ENCODE results near the gene TALDO1. TPM values are rescaled to one million over a fixed set of nuclear protein-coding genes. Genes with fewer than 3 reads are reported as not detected.

TALDO1 gene
- total and polyA plus RNA-seq, 10 donors, result 108 to 292 (median 208) TPM

DNA sequence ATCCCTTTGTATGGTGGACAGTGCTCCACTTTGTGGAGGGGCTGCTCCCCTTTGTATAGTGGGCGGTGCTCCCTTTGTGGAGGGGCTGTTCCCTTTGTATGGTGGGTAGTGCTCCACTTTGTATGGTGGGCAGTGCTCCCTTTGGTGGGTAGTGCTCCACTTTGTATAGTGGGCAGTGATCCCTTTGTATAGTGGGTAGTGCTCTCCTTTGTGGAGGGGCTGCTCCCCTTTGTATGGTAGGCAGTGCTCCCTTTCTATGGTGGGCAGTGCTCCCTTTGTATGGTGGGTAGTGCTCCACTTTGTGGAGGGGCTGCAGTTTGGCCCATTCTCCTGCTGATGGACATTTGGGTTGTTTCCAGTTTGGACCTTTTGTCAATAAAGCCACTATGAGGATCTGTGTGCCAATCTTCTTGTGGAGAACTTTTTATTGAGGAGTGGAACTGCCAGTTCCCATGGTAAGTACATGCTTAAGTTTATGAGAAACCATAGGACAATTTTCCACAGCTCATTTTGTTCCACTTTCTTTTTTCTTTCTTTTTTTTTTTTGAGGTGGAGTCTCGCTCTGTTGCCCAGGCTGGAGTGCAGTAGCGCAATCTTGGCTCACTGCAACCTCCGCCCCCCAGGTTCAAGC, 4.6 kb upstream of the TALDO1 start:
- Histone ChIP-seq H3K36me3 (no peaks in the 10 kb centered on the region), H3K4me1 (peaks cover 4 to 32% (median 14%) of the 10 kb centered on the region in 6 donors), H3K27me3 (replicated peaks in 1 of 7) (peaks cover 0 to 12% (median 0%) of the 10 kb centered on the region in 7 donors), H3K27ac (no peak overlapping the region), H3K4me3 (no peak overlapping the region), H3K9me3 (no peaks in the 10 kb centered on the region)
- WGBS, 5 donors, result 87 to 97% (median 90%) methylated on average over 4 of the region's 4 CpGs
- intact Hi-C loops (cut with DNase I; ENCODE audit: low total_unique reads), result no loop called here
- no peak for DNase-seq
- TF ChIP-seq POLR2AphosphoS5 (IDR thresholded peaks at IDR 0.05) (no peak), POLR2A (IDR thresholded peaks at IDR 0.05) (no peak)
- TF ChIP-seq, protein P1, sequence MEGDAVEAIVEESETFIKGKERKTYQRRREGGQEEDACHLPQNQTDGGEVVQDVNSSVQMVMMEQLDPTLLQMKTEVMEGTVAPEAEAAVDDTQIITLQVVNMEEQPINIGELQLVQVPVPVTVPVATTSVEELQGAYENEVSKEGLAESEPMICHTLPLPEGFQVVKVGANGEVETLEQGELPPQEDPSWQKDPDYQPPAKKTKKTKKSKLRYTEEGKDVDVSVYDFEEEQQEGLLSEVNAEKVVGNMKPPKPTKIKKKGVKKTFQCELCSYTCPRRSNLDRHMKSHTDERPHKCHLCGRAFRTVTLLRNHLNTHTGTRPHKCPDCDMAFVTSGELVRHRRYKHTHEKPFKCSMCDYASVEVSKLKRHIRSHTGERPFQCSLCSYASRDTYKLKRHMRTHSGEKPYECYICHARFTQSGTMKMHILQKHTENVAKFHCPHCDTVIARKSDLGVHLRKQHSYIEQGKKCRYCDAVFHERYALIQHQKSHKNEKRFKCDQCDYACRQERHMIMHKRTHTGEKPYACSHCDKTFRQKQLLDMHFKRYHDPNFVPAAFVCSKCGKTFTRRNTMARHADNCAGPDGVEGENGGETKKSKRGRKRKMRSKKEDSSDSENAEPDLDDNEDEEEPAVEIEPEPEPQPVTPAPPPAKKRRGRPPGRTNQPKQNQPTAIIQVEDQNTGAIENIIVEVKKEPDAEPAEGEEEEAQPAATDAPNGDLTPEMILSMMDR (IDR thresholded peaks at IDR 0.05 in 8 of 11, conservative IDR thresholded peaks at IDR 0.05 in 3 of 11), result no peak

DNA sequence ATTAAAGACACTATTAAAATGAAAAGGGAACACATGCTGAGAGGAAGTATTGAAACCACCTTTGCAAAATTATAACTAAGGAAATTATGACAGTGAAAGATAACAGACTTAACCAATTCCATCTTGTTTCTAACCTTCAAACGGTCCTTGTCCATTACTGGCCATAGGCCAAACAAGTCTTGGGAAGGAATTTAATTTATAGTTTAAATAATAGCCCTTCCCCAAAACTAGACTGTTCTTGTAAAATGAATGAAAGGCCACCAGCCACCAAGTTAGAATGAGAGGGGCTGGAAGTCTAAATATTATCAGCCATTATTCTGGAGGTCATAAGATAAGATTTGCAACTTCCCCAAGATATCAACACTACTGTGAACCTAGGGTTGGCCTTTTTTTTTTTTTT, 1.8 kb upstream of the TALDO1 start:
- peak overlapping the region in 3 of 8 donors; percentile 26 to 99 (median 97) for H3K27ac ChIP-seq
- intact Hi-C loops (cut with DNase I; ENCODE audit: low total_unique reads), result no loop called here
- DNase-seq, result no peak
- WGBS, 5 donors, result 9 to 23% (median 17%) methylated on average over 1 of the region's 1 CpG
- no peak overlapping the region for H3K4me3 ChIP-seq
- peaks cover 21 to 51% (median 36%) of the 10 kb centered on the region in 6 donors for H3K4me1 ChIP-seq
- no peaks in the 10 kb centered on the region for H3K9me3 ChIP-seq
- no peaks in the 10 kb centered on the region for H3K27me3 ChIP-seq (replicated peaks in 1 of 7)
- no peak for TF ChIP-seq POLR2AphosphoS5 (IDR thresholded peaks at IDR 0.05)
- peaks cover 0 to 4% (median 0%) of the 10 kb centered on the region in 6 donors for H3K36me3 ChIP-seq

DNA sequence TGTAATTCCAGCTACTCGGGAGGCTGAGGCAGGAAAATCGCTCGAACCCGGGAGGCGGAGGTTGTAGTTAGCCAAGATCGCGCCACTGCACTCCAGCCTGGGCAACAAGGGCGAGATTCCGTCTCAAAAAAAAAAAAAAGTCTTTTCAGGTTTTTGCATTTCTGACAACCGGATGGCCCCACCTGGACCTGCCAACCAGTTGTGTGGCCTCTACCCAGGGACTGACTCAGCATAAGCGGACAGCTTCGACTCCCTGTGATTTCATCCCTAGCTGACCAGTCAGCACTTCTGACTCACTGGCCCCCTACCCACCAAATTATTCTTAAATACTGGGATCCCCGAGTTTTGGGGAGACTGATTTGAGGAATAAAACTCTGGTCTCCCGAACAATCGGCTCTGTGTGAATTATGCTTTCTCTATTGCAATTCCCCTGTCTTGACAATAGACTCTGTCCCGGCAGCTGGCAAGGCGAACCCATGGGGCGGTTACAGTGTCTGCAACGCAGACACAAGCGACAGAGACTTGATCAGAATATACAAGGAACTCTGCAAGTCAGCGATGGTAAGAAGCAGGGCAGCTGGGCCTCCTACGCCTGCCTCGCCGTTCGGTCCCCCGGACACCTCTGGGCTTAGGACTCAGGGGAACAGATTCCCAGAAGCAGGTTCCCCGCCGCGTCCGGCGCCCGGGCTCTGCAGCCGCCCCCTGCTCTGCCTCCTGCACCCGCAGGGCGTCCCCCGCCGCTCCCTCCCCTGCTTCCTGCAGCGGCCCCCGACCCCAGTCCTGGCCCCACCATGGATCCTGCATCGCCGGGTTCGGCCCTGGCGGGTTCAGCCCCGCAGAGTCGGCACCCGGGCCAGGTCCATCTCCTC, 741 bp upstream of the TALDO1 start:
- peaks cover 0 to 15% (median 0%) of the 10 kb centered on the region in 6 donors for H3K36me3 ChIP-seq
- peak overlapping the region in 7 of 8 donors; percentile 86 to 99 (median 92) for H3K27ac ChIP-seq
- TF ChIP-seq POLR2A (IDR thresholded peaks at IDR 0.05) (no peak), POLR2AphosphoS5 (IDR thresholded peaks at IDR 0.05) (no peak)
- TF ChIP-seq, protein P1 (IDR thresholded peaks at IDR 0.05 in 8 of 11, conservative IDR thresholded peaks at IDR 0.05 in 3 of 11), result no peak
- peak; percentile 67 for DNase-seq
- intact Hi-C loops (cut with DNase I; ENCODE audit: low total_unique reads), result no loop called here
- H3K27me3 ChIP-seq (replicated peaks in 1 of 7), result no peaks in the 10 kb centered on the region
- WGBS, 5 donors, result 23 to 41% (median 28%) methylated on average over 26 to 46 of the region's 46 CpGs
- H3K4me3 ChIP-seq, result peak overlapping the region; percentile 85 to 98 (median 96)
- H3K4me1 ChIP-seq, result peaks cover 21 to 62% (median 41%) of the 10 kb centered on the region in 6 donors
- no peaks in the 10 kb centered on the region for H3K9me3 ChIP-seq

DNA sequence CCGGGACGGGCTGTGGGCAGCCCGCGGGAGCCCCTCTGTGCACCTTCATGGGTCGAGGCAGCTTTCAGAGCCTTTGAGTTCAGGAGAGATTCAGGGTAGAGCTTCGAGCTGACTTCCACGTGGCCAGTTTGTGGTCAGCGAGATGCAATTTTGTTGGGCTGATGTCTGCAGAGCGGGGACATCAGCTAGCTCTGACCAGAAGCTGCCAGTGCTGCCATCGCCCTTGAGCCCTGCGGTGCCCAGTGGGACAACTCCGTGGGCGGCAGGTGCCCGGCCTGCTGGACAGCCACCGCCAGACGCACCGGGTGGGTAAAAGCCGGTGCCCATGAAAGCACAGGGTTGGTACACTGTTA, 719 bp downstream of the TALDO1 start:
- H3K27ac ChIP-seq, result peak overlapping the region; percentile 58 to 99 (median 91)
- H3K27me3 ChIP-seq (replicated peaks in 1 of 7), result no peaks in the 10 kb centered on the region
- intact Hi-C loops (cut with DNase I; ENCODE audit: low total_unique reads), result no loop called here
- 1 to 6% (median 5%) methylated on average over 8 to 18 of the region's 18 CpGs for WGBS, 5 donors
- no peaks in the 10 kb centered on the region for H3K9me3 ChIP-seq
- H3K36me3 ChIP-seq, result peaks cover 0 to 29% (median 4%) of the 10 kb centered on the region in 6 donors
- H3K4me3 ChIP-seq, result peak overlapping the region; percentile 85 to 98 (median 96)
- TF ChIP-seq, protein P1 (IDR thresholded peaks at IDR 0.05 in 8 of 11, conservative IDR thresholded peaks at IDR 0.05 in 3 of 11), result no peak
- TF ChIP-seq POLR2A (IDR thresholded peaks at IDR 0.05), result no peak
- peak in 1 of 3 donors; percentile 40 for TF ChIP-seq POLR2AphosphoS5 (IDR thresholded peaks at IDR 0.05)
- H3K4me1 ChIP-seq, result peaks cover 21 to 76% (median 46%) of the 10 kb centered on the region in 6 donors
- peak; percentile 86 for DNase-seq

Measured in spleen (tissue), 11 donors.